Measurements from ENCODE around the gene LPGAT1.

The LPGAT1 gene

DNA sequence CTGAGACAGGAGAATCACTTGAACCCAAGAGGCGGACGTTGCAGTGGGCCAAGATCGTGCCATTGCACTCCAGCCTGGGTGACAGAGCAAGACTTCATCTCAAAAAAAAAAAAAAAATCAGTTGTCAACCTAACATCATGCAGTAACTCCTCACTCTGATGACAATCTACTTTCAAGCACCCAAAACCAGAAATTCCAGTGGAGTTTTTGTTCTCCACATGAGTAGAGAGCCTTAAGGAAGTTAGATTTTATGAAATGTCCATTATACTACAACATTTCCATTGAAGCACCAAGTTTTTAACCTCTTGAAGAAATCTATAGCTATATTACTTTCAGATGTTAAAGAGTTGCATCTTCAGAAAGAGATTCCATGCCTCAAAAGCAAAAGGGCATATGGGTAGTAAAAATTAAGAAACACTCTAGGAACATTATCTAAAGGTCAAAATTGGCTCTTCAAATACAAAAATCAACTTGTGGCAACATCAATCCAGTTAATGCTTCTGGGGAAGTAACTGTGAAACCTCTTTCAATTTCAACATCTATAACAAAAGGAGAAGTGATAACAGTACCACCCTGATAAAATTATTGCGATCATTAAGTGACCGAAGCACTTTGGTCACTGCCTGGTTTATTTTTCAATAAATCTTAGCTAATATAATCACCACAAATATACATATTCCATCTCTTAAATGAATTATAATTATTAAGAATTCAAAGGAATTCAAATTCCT is 7.7 kb downstream of the LPGAT1 start:
- H3K9me3 ChIP-seq (ENCODE audit: control insufficient read depth, low read length), result no peaks in the 10 kb centered on the region
- no peak overlapping the region for H3K4me3 ChIP-seq (ENCODE audit: low read length)
- peaks cover 4% of the 10 kb centered on the region for H3K4me1 ChIP-seq (ENCODE audit: control insufficient read depth, insufficient read depth, low read length)
- no peaks in the 10 kb centered on the region for H3K36me3 ChIP-seq (ENCODE audit: control insufficient read depth, insufficient read depth, low read length)
- H3K27me3 ChIP-seq (ENCODE audit: control insufficient read depth, insufficient read depth, low read length), result no peaks in the 10 kb centered on the region
- no peak overlapping the region for H3K9ac ChIP-seq (ENCODE audit: low read length)

DNA sequence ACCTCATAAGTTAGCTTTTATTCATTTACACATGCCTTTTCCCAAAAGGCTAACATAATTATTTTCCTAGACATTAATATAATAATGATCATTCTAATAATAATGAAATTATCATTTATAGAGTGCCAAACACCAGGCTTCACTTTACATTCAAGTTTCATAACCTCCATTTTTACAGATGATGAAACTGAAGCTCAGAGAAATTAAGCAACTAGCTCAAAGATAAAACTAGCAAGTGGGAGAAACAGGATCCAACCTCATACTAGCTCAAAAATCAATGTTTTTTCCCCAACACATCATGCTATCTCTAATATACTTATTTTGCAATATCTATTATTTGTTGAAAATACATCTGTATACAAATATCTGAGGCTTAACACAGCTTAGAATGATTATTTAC is 14.0 kb downstream of the LPGAT1 start:
- Histone ChIP-seq H3K9me3 (ENCODE audit: control insufficient read depth, low read length) (no peaks in the 10 kb centered on the region), H3K4me3 (ENCODE audit: low read length) (no peak overlapping the region), H3K27me3 (ENCODE audit: control insufficient read depth, insufficient read depth, low read length) (no peaks in the 10 kb centered on the region), H3K36me3 (ENCODE audit: control insufficient read depth, insufficient read depth, low read length) (no peaks in the 10 kb centered on the region), H3K9ac (ENCODE audit: low read length) (no peak overlapping the region), H3K4me1 (ENCODE audit: control insufficient read depth, insufficient read depth, low read length) (no peaks in the 10 kb centered on the region)

DNA sequence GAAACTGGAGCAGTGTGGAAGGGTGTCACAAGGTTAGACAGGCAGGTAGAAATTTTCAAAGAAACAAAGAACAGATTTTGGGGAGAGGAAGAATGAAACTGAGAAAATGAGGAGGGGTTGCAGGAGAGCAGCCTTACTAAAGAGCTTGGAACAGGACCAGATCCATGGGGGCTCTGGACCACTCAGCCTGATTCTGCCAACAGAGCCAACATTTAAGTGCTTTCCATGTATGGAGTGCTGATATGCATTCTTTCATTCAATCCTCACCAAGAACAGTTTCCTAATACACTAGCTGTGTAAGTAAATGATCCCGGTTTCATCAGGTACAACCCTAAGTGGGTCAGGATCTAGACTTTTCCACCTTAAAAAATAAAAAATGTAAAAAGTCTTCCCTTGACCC is 16.2 kb downstream of the LPGAT1 start:
- Histone ChIP-seq H3K27me3 (ENCODE audit: control insufficient read depth, insufficient read depth, low read length) (no peaks in the 10 kb centered on the region), H3K36me3 (ENCODE audit: control insufficient read depth, insufficient read depth, low read length) (no peaks in the 10 kb centered on the region), H3K4me1 (ENCODE audit: control insufficient read depth, insufficient read depth, low read length) (no peaks in the 10 kb centered on the region), H3K9me3 (ENCODE audit: control insufficient read depth, low read length) (no peaks in the 10 kb centered on the region), H3K4me3 (ENCODE audit: low read length) (no peak overlapping the region), H3K9ac (ENCODE audit: low read length) (no peak overlapping the region)

DNA sequence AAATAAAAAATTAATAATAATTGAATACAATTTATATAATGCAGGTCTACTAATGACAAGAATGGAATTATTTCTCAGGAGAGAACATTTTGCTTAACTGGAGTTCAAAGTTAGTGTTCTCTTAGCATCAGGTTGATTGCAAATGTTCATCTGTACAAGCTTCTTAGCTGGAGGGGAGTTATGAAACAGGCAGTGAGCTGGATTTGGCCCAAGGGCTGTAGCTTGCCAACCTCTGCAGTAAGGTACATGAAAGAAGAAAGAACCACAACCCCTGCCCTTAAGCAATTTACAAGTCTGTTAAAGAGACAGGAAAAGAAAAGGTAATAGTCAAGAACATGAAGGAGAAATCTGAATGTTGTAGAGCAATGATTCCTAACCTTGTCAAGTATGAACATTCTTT is 17.0 kb downstream of the LPGAT1 start:
- no peaks in the 10 kb centered on the region for H3K36me3 ChIP-seq (ENCODE audit: control insufficient read depth, insufficient read depth, low read length)
- no peaks in the 10 kb centered on the region for H3K4me1 ChIP-seq (ENCODE audit: control insufficient read depth, insufficient read depth, low read length)
- H3K27me3 ChIP-seq (ENCODE audit: control insufficient read depth, insufficient read depth, low read length), result no peaks in the 10 kb centered on the region
- H3K4me3 ChIP-seq (ENCODE audit: low read length), result no peak overlapping the region
- no peaks in the 10 kb centered on the region for H3K9me3 ChIP-seq (ENCODE audit: control insufficient read depth, low read length)
- no peak overlapping the region for H3K9ac ChIP-seq (ENCODE audit: low read length)

DNA sequence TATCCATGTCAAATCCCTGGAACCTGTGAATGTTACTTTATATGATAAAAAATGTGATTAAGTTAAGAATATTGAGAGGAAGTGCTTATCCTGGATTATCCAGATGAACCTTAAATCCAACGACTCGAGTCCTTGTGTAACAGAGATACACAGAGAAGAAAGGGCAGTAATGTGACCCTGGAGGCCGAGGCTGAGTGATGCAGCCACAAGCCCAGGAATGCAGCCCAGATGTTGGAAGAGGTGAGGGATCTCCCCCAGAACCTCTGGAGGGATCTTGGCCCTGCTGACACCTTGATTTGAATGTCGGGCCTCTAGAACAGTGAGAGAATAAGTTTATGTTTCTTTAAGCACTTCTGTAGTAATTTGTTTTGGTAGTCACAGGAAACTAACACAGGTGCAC is 18.0 kb downstream of the LPGAT1 start:
- Histone ChIP-seq H3K4me1 (ENCODE audit: control insufficient read depth, insufficient read depth, low read length) (no peaks in the 10 kb centered on the region), H3K36me3 (ENCODE audit: control insufficient read depth, insufficient read depth, low read length) (no peaks in the 10 kb centered on the region), H3K27me3 (ENCODE audit: control insufficient read depth, insufficient read depth, low read length) (no peaks in the 10 kb centered on the region)

DNA sequence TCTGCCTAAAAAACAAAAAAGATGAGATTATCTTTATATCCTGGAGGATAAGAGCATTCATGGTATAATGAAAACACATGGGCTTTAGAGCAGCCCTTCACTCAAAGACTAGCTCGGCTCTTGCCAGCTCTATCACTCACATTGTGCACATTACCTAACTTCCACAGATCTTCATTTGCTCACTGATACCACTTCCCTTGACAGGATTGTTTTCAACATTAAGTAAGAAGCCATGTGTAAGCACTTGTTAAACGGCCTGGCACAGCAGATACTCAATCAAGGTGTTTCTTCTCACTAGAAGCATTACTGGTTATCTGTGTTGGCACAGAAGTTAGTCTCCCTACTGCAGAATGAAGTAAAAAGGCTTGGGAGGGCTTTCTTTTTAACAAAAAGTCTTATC is 18.7 kb downstream of the LPGAT1 start:
- H3K9ac ChIP-seq (ENCODE audit: low read length), result no peak overlapping the region
- no peaks in the 10 kb centered on the region for H3K27me3 ChIP-seq (ENCODE audit: control insufficient read depth, insufficient read depth, low read length)
- H3K9me3 ChIP-seq (ENCODE audit: control insufficient read depth, low read length), result no peaks in the 10 kb centered on the region
- no peak overlapping the region for H3K4me3 ChIP-seq (ENCODE audit: low read length)
- H3K4me1 ChIP-seq (ENCODE audit: control insufficient read depth, insufficient read depth, low read length), result no peaks in the 10 kb centered on the region
- no peaks in the 10 kb centered on the region for H3K36me3 ChIP-seq (ENCODE audit: control insufficient read depth, insufficient read depth, low read length)

More for the DNA sequence above, 18.0 kb downstream of the LPGAT1 start:
- no peak overlapping the region for H3K9ac ChIP-seq (ENCODE audit: low read length)
- H3K9me3 ChIP-seq (ENCODE audit: control insufficient read depth, low read length), result no peaks in the 10 kb centered on the region
- H3K4me3 ChIP-seq (ENCODE audit: low read length), result no peak overlapping the region

DNA sequence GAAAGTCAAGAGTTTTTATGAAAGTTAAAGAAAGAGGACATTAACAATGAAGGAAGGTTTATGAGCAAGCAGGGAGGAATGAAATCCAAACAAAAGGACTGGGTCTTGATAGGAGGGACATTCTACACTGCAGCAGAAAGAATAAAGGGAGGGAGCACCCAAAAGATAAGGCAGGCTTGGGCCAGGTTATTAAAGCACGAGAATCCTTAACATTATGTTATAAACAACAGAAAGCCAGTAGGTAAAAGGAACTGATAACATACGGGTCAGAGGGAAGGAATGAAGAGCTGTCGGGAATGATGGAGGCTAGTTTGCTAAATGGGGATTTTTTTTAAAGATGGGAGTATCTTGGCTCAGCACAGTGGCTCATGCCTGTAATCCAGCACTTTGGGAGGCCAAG is 19.4 kb downstream of the LPGAT1 start:
- no peaks in the 10 kb centered on the region for H3K4me1 ChIP-seq (ENCODE audit: control insufficient read depth, insufficient read depth, low read length)

DNA sequence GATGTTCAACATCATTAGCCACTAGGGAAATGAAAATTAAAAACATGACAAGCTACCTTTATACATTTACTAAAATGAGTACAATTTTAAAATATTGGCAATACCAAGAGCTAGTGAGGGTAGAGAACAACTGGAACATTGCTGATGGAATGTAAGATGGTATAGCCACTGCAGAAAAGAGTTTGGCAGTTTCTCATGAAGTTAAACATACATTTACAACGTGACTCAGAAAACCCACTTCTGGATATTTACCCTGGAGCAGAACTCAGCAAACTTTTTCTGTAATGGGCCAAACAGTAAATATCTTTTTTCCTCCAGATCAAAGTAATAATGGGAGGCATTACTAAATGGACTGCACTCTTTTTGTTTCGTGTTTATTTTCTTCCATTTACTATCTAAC is 22.1 kb downstream of the LPGAT1 start:
- H3K4me3 ChIP-seq (ENCODE audit: low read length), result no peak overlapping the region
- H3K36me3 ChIP-seq (ENCODE audit: control insufficient read depth, insufficient read depth, low read length), result no peaks in the 10 kb centered on the region
- no peak overlapping the region for H3K9ac ChIP-seq (ENCODE audit: low read length)
- no peaks in the 10 kb centered on the region for H3K27me3 ChIP-seq (ENCODE audit: control insufficient read depth, insufficient read depth, low read length)
- H3K4me1 ChIP-seq (ENCODE audit: control insufficient read depth, insufficient read depth, low read length), result no peaks in the 10 kb centered on the region
- no peaks in the 10 kb centered on the region for H3K9me3 ChIP-seq (ENCODE audit: control insufficient read depth, low read length)

More for the DNA sequence above, 19.4 kb downstream of the LPGAT1 start:
- H3K27me3 ChIP-seq (ENCODE audit: control insufficient read depth, insufficient read depth, low read length), result no peaks in the 10 kb centered on the region
- no peak overlapping the region for H3K4me3 ChIP-seq (ENCODE audit: low read length)
- no peaks in the 10 kb centered on the region for H3K9me3 ChIP-seq (ENCODE audit: control insufficient read depth, low read length)
- H3K9ac ChIP-seq (ENCODE audit: low read length), result no peak overlapping the region
- H3K36me3 ChIP-seq (ENCODE audit: control insufficient read depth, insufficient read depth, low read length), result no peaks in the 10 kb centered on the region

DNA sequence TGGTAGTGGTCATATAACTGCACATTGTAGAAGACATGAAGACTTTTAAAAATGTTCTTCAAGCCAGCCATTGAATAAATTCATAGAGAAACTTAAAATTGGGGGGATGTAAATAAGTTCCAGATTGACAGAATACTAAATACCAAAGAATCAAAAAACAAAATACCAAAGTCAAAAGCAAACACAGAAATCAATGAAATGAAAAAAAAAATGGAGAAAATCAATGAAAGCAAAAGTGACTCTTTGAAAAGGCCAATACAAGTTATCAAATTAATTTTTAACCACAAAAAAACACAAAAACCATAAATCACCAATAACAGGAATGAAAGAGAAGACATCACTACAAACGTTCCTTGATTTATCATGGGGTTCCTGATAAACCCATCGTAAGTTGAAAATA is 25.6 kb downstream of the LPGAT1 start:
- no peak overlapping the region for H3K9ac ChIP-seq (ENCODE audit: low read length)
- no peaks in the 10 kb centered on the region for H3K4me1 ChIP-seq (ENCODE audit: control insufficient read depth, insufficient read depth, low read length)
- H3K9me3 ChIP-seq (ENCODE audit: control insufficient read depth, low read length), result no peaks in the 10 kb centered on the region
- H3K36me3 ChIP-seq (ENCODE audit: control insufficient read depth, insufficient read depth, low read length), result no peaks in the 10 kb centered on the region
- no peak overlapping the region for H3K4me3 ChIP-seq (ENCODE audit: low read length)
- no peaks in the 10 kb centered on the region for H3K27me3 ChIP-seq (ENCODE audit: control insufficient read depth, insufficient read depth, low read length)

DNA sequence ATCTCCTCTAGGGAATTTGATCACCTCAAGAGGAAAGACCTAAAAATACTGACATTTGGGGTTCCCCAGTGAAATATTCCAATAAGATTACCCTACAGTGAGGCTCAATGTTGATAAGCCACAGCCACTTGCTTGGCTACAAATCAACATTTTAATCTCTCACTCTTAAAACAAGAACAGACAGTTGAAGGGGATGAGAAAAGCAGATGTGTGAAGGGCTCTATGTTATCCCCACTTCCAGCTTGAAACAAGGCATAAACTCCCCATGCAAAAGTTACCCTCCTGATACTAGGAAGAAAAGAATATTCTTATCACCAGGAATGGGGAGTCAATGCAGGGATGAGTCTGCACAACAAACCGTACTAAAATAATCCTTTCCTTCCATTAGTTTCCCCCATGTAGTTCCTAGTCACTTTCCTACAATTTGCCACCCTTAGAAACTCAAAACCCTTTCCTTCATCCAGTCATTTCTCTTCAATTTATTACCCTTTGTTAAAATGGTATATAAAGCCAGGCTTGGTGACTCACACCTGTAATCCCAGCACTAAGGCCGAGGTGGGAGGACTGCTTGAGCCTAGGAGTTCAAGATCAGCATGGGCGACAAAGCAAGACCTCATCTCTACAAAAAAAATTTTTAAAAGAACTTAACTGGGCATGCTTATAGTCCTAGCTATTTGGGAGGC is 29.5 kb downstream of the LPGAT1 start:
- no peak overlapping the region for H3K4me3 ChIP-seq (ENCODE audit: low read length)
- no peaks in the 10 kb centered on the region for H3K36me3 ChIP-seq (ENCODE audit: control insufficient read depth, insufficient read depth, low read length)
- no peaks in the 10 kb centered on the region for H3K9me3 ChIP-seq (ENCODE audit: control insufficient read depth, low read length)
- H3K9ac ChIP-seq (ENCODE audit: low read length), result no peak overlapping the region
- no peaks in the 10 kb centered on the region for H3K27me3 ChIP-seq (ENCODE audit: control insufficient read depth, insufficient read depth, low read length)
- no peaks in the 10 kb centered on the region for H3K4me1 ChIP-seq (ENCODE audit: control insufficient read depth, insufficient read depth, low read length)

DNA sequence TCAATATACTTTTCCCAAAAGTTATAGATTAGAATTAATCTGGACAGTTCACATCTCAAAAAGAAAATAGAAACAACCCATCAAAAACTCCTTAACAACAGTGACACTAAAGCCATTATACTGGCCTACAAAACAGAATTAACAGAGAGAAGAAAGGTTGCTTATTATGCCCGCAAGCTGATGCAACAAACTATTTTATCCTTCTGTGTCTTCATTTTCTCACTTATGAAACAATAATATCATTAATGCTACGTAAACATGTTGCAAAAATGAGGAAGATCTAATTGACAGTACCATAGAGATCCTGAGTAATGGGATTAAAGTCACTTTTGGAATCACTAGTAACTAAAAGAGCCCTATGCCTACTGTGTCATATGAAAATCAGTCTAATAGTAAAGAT is 32.6 kb downstream of the LPGAT1 start:
- Histone ChIP-seq H3K27me3 (ENCODE audit: control insufficient read depth, insufficient read depth, low read length) (no peaks in the 10 kb centered on the region), H3K9me3 (ENCODE audit: control insufficient read depth, low read length) (no peaks in the 10 kb centered on the region), H3K9ac (ENCODE audit: low read length) (no peak overlapping the region), H3K36me3 (ENCODE audit: control insufficient read depth, insufficient read depth, low read length) (no peaks in the 10 kb centered on the region), H3K4me3 (ENCODE audit: low read length) (no peak overlapping the region), H3K4me1 (ENCODE audit: control insufficient read depth, insufficient read depth, low read length) (no peaks in the 10 kb centered on the region)

DNA sequence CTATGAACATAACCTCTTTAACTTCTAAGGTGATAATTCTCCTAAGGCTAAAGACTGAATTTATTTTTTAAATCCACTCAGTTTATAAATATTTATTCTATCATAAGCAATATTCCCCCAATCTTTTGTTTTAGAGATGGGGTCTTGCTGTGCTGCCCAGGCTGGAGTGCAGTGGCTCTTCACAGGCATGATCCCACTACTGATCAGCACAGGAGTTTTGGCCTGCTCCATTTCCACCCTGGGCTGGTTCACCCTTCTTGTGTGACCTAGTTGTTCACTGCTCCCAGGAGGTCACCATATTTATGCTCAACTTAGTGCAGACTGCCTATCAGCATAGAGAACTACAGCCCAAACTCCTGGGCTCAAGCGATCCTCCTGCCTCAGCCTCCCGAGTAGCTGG is 38.6 kb downstream of the LPGAT1 start:
- no peak overlapping the region for H3K9ac ChIP-seq (ENCODE audit: low read length)
- no peaks in the 10 kb centered on the region for H3K27me3 ChIP-seq (ENCODE audit: control insufficient read depth, insufficient read depth, low read length)
- no peaks in the 10 kb centered on the region for H3K36me3 ChIP-seq (ENCODE audit: control insufficient read depth, insufficient read depth, low read length)
- no peaks in the 10 kb centered on the region for H3K9me3 ChIP-seq (ENCODE audit: control insufficient read depth, low read length)
- H3K4me3 ChIP-seq (ENCODE audit: low read length), result no peak overlapping the region
- no peaks in the 10 kb centered on the region for H3K4me1 ChIP-seq (ENCODE audit: control insufficient read depth, insufficient read depth, low read length)

Data from mucosa of stomach (tissue), 1 donor.